ENCODE results near the gene KLRD1.
A peak's percentile ranks its signal among the peaks of the same experiment; 100 is the strongest.
"Not testable (repeated sequence)": the region's sequence is repeated elsewhere in the genome, so short reads cannot be mapped to it uniquely, and the experiment has no call there.

Gene KLRD1, protein sequence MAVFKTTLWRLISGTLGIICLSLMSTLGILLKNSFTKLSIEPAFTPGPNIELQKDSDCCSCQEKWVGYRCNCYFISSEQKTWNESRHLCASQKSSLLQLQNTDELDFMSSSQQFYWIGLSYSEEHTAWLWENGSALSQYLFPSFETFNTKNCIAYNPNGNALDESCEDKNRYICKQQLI

DNA sequence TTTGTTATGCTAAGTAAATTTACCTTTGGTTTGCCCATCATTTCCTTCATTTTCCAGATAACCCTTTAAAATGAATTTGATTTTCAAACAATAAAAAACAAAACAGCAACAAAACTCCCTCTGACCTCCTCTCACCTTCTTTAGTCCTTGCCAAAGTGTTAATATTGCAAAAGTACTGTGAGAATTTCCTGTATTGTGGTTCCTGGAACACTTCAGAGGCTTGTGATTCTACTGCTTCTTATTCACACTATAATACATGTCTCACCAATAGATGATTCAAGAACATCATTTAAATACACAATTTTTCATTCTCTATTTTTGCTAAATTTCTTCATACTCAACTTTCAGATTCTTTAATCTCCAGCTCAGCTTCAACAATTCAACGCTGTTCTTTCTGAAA is at the start of gene KLRD1:
TSS of gene KLRD1 (plus strand) at position 241 of the 400 bp plus-strand sequence. CDS start 208 bp downstream, outside the sequence.
- DNase-seq: no peak

DNA sequence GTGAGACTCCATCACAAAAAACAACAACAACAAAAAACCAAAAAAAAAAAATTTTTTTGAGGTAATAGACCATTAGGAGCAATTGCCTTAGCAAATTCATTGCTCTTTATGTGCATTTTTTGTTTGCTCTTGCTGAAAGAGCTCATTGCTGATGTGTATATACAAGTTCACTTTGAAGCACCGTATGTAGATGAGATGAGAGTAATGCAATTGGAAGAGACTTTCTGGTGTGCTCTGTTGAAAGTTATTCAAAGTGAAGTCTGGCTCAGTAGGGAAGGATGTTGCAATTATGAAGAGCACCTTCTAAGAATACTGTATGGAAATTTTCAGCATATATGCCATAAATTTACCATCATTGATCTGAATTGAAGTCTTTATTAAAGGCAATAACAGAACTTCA is 46.7 kb upstream of the KLRD1 start:
- DNase-seq: no peak

DNA sequence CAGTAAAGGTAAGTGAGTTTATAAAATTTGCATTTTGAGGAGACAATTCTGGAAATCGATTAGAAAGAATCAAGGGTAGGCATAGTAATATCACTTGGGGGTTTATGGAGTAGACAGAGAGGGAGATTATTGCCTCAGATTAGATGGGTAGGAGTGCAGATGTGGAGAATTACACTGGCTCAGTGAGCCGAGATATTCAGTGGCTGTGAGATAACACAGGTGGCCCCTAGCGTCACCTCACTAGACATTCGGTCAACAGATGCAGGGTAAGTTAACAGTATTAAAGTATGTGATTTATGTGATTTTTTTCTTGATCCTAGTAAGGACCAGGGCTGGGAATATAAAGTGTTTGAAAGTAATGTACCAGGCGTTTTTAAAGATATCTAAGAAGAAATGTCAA is 39.6 kb upstream of the KLRD1 start:
- peak; percentile 57 for DNase-seq

DNA sequence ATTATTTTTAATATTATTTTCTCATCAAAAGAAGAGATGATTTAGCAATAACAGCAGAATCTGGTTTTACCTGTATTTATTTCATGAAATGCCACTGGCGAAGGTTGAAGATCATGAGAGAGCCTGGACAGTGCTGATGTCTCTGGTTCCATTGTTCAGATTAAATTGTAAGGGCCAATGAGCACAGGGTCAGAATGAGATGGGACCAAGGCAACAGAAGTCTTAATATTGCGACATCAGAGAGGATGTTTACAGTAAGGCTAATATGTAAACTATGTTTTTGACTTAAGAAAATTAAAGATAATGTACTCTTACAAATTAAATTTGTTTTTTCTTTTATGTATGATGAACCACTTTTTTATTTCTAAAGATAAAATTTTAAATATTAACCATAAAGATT is 35.2 kb upstream of the KLRD1 start:
- DNase-seq: no peak

DNA sequence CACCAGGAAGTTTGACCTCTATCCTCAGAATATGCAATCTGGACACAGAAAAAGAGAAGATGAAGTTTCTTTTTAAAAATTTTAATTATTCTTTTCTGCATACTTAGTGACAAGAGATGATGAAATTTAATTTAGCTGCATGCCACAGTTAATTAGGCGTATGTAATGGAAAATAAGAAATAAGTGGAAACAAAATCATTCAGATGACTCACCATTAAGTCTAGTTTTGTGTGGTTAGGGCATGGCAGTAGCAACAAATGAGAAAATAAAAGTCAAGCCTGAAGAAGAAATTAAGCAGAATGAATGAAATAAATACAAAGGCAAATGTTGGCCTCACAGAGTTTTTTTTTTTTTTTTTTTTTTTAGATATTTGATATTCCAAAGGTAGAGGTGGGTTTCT is 30.9 kb upstream of the KLRD1 start:
- no peak for DNase-seq

DNA sequence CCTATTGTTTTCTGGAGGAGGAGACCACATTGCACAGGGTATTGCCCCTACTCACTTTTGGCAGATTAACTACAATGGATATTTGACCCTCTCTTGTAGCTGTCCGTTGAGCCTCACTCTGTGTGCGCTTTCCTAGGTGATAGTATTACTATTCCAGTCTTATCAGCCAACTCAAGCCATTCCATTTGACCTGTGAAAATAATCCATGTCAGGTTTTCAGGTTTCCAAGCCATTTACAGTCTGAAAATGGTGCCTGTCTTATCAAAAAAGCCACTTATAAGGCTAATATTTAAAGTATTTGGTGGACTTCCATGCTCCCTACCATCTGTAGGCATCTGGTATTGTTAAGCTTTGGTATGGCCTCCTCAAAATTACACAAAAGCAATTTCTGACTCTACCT is 29.6 kb upstream of the KLRD1 start:
- no peak for DNase-seq

DNA sequence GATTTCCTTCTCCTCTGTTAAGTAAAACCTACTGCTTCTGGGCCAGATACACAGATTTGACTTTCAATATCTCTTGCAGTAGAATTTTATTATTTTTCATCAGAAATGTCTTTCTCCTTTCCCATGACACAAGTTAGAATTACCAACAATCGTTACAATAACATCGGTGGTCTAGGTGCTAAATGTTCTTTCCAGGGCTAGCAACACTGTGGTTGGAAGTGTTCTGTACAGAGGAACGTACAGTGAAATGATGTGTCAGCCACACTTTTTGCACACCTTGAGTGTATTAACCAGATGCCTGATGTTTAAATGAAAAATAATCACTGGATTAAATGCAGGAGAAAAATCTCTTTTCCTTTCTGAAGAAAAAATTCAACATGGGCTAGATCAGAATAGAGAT is 27.7 kb upstream of the KLRD1 start:
- no peak for DNase-seq

DNA sequence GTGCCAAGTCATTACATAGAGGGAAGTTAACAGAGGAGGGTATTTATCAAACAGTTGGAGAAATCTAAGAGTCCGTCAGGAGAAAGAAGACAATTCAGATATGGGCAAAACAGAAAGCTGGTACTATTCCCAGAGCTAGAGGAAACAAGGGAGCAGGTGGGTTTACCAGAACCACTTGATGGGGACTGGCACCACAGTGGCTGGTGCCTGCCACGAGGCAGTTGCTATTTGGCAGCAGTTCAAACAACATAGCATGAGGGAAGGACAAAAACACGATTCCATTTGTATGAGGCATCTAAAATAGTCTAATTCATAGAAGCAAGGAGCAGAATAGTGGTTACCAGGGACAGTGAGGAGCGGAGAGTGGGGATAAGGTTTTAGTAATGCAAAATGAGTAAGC is 24.6 kb upstream of the KLRD1 start:
- DNase-seq: no peak

DNA sequence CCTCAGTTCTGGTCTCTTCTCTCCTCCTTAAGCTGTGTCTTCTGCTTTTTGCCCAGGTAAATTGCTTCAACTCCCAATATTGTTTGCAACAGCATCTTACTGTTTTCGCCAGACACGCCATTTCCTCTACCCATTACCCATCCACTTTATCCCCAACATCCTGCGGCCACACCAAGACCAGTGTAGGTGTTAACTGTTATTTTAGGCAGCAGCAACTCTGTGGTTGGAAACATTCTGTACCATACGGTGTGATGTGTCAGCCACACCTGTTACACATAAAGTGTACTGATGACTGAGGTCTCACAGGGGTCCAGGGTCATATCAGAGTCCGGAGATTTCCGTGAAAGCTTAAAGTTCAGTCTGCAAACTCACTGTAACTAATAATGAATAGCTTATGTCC is 21.8 kb upstream of the KLRD1 start:
- DNase-seq: no peak

DNA sequence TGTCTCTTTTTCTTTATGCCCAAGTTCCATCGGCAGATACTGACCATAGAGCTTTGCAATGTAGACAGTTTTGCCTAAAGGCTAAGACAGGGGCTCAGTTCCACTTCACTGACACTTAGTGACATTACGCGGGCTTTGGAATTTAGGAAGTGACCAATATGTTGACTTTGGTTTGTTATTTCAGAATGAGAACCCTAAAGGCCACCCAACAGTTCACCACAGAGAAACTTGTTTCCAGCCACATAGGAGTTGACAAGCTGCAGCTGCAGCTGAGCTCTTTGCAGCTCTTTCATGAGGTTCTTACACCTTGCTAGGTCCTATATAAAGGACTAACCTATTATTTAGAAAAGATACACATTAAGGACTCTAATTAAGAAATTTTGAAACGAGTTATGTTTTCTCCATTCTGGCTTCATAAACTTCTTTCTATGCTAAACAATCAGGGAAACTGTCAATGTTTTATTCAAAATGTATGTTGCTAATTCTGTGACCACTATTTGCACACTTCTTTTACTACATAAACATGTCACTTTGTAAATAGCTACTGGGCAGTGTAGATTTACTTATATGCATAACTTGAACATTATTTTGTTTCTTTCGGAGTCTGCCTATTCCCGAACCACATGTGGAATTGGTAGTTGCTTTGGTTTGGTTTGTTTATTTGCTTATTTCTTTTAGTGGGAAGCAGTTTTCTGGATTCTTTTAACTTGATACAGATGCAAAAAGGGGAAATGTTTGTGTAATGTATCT is 18.5 kb upstream of the KLRD1 start:
- no peak for DNase-seq

DNA sequence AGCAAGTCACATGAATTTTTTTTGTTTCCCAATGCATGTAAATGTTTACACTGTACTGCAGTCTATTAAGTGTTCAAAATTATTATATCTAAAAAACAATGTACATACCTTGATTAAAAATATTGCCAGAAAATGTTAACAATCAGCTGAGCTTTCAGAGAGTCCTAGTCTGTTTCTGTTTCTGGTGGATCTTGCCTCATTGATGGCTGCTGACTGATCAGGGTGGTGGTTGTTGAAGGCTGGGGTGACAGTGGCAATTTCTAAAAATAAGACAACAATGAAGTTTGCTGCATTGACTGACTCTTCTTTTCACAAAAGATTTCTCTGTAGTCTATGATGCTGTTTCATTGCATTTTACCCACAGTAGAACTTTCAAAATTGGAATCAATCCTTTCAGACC is 16.6 kb upstream of the KLRD1 start:
- DNase-seq: no peak

DNA sequence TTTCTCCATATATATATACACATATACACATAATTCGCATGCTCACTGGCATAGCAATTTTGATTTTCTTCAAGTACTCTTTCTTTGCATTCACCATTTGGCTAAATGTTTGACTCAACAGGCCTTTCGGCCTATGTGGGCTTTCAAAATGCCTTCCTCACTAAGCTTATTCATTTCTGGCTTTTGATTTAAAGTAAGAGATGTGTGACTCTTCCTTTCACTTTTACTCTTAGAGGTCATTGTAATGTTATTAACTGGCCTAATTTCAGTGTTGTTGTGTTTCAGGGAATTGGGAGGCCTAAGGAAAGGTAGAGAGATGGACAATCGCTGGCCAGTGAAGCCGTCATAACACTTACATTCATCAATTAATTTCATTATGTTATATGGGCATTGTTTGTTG is 14.5 kb upstream of the KLRD1 start:
- no peak for DNase-seq

DNA sequence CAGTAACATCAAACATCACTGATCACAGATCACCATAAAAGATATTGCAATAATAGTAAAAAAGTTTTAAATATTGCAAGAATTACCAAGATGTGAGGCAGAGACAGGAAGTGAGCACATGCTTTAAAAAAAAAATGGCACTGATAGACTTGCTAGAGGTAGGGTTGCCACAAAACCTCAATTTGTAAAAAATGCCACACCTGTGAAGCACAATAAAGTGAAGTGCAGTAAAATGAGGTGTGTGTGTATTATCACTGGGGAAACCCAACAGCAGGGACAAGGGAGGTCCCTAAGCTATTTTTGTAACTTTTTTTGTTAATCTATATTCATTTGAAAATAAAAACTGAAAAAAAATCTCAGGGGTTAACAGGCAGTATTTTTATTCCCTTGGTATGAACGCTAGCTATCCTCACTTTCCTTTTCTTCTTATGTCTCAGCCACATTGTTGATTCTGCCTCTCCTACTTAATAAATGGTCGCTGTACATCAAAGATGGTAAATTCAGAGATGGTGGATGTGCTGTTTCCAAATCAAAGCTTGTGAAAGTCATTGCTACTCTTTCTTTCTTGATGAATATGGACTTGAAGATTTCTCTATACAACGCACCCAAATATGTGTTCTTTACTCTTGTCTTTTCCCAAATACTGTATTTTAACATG is 14.0 kb upstream of the KLRD1 start:
- no peak for DNase-seq

DNA sequence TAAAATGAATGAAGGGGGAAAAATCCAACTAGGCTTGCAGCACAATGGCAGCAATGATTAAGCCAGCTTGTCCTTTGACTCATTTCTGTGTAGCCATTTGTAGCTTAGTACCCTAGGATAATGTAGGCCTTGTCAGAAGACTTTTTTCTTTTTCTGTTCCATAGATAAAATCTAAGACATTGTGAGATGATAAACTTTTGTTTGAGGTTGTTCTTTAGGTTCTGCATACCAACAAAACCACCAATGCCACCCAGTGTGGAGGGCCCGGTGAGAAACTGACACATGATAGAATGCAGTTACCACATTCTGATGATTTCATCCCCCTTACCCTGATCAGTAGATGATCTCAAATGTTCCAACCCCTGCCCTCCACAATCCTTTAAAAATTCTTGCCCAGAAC is 6.6 kb upstream of the KLRD1 start:
- no peak for DNase-seq

DNA sequence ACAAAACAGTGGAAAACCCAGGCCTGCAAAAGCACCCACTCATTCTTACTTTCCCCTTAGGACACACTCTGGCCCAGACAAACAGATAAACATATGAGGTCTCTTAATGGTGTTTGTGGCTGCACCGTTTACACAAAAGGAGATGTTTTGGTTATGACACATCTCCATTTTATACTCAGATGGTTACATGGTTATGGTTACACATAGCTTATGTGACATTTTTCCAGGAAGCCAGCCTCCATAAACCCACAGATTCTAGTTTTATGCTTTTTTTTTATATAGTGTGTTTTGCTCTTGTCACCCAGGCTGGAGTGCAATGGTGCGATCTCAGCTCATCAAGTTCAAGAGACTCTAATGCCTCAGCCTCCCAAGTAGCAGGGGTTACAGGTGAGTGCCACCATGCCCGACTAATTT is 3.5 kb upstream of the KLRD1 start:
- no peak for DNase-seq

DNA sequence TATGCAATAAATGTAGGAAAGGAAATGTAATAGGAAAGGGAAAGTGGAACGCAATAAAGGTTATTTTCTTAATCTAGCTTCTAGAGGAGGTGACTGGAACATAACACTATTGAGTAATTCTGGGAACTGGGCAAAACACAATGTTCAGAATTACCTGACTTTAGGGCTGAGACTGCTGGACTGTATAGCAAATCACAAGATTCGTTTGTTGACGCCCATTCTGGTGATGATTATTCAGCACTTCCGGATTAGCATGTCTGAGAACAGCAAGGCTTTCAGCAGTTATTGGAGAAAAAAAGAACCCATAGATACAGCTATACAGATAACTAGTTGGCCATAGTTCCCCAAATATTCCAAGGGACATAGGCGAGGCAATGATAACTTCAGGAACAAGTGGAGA is 2.3 kb upstream of the KLRD1 start:
- no peak for DNase-seq

DNA sequence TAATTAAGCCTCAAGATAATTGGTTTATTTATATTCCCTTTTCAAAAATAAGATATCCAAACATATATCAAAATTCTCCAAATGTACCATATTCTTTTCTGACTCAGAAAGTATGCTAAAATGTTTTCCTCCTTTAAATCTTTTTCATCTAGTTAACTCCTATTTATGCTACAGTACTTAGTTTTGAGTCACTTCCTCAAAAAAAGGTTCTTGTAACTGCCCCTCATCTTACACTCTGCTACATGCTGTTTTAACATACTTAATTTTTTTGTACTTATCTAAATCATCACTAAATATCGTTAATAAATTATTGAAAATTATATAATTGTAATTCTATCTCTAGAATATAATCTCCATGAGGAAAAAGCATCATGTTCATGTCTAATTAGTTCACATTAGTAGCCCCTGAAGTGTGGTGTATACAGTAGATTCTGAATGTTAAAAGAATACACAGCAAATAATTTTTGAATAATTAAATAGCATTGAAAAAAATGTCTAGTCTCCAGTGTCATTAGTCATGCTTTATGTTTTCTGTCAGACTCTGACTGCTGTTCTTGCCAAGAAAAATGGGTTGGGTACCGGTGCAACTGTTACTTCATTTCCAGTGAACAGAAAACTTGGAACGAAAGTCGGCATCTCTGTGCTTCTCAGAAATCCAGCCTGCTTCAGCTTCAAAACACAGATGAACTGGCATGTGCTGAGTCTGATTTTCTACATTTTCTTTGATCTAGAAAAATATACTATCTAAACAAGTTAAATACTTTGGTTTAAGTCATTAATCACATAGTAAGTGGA is 3.5 kb downstream of the KLRD1 start:
- DNase-seq: no peak

DNA sequence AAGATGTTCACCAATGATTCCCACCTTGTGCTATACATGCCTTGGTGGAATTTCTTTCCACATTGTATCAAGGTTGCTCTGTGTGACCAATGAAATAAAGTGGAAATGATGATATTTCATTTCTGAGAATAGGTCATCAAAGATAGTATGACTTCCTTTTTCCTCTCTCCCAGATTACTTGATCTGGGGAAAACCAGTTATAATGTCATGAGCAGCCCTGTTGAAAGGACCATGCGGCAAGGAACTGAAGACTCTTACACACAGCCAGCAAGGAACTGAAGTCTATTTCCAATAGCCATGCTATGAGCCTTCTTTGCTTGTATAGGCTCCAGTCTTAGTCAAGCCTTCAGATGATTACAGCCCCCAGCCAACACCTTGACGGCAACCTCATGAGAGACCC is 11.7 kb downstream of the KLRD1 start:
- DNase-seq: no peak

DNA sequence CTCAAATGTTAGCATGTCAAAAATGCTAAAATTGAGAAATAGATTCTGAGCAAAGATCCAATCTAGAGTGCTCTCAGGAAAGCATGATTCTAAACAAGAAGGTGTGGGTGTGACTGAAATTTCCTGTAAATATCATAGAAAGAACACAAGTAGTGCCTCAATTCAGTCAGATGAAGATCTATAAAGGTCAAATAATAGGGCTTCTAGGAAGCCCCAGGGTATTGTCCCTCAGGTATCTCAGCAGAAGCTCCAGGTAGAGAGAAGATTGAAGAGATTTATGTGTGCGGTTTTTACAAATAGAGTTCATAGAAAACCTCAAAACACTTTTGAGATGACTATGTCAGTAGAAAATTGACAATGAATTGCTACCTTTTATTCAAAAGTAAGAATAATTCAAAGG is 13.0 kb downstream of the KLRD1 start:
- no peak for DNase-seq

DNA sequence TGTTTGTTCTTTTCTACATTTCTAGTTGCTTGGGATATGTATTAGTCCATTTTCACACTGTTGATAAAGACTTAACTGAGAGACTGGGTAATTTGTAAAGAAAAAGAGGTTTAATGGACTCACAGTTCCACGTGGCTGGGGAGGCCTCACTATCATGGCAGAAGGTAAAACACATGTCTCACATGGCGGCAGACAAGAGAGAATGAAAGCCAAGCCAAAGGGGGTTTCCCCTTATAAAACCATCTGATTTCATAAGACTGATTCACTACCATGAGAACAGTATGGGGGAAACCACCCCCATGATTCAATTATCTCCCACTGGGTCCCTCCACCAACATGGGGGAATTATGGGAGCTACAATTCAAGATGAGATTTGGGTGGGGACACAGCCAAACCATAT is 21.0 kb downstream of the KLRD1 start:
- not testable (repeated sequence) for DNase-seq

DNA sequence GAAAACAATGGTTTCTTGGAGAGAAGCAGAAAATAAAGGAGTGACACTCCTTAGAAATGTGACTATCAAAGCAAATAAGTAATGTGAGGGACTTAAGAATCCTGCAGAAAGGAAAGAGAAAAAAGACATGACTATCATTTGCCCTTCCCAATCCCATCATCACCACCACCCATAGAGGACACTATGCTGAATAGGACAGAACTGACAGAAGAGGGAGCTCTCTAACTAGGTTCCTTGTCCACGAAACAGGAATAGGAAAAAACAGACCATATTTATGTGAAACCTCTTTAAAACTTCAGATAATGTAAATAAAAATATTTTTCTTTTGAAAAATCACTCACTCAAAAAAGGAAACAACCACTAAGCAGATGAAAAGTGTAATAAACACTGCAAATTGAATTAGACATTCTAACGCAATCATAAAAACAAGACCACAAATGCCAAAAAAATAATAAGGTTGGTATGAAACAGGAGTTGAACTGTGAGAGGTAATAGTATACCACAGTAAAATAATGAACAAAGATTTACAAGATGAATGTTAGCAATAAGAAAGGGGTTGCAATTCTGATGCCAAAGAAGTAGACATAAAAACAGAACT is 24.1 kb downstream of the KLRD1 start:
- peak; percentile 79 for DNase-seq

DNA sequence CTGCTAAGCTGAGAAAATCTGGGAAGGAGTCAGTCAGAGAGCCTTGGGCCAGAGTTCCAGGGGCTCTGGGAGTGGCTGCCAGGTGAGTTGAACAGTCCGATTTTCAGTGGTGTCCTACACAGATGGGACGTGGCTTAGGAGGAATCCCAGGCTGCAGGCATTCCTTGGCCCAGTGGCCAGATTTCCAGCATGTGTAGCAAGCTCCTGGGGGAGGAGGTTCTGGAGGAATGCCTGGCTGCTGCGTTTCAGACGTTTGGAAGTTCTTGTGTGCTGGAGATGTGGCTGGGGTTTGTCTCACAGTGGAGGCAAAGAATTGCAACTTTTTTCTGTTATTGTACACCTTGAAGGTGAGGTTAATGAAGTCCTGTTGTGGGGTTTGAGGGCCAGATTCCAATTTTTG is 28.5 kb downstream of the KLRD1 start:
- not testable (repeated sequence) for DNase-seq

DNA sequence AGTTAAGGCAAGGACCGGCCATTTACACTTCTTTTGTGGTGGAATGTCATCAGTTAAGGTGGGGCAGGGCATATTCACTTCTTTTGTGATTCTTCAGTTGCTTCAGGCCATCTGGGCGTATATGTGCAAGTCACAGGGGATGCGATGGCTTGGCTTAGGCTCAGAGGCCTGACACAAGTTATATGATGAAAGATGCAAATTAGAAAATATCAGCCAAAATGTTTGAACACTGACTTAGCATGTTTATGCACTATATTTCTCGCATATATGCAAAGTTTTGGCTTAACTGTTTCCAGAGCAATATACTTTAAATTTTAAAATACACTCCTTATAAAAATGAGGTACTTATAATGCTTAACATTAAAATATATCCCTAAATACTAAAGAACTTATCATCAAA is 30.8 kb downstream of the KLRD1 start:
- not testable (repeated sequence) for DNase-seq
